MCF 10A (cell line): ENCODE measurements around the gene PCDHGA6. TPM values are rescaled to one million over a fixed set of nuclear protein-coding genes. Genes with fewer than 3 reads are reported as not detected.
"Not testable (repeated sequence)": the region's sequence is repeated elsewhere in the genome, so short reads cannot be mapped to it uniquely, and the experiment has no call there.

ENCODE experiments used
- BruUV-seq: library from RNA; stranded (reverse); fragments of 400-500 nt; replicated peaks from 2 replicates; lab custom pipeline; 2021; lab: Mats Ljungman, UMichigan
- CTCF ChIA-PET: fragments of 300-600 bp; sonication (Branson Sonifier 250); formaldehyde crosslinking; extraction: SDS; loops from one replicate; lab custom pipeline; 2021; ENCODE audit warnings: antibody characterized with exemption, inconsistent platforms; lab: Yijun Ruan, JAX
- POLR2A ChIA-PET: fragments of 300-600, 350-650 bp; sonication (Branson Sonifier 250); formaldehyde crosslinking; extraction: SDS; loops from one replicate; lab custom pipeline; 2020; ENCODE audit warnings: antibody characterized with exemption, inconsistent platforms; lab: Yijun Ruan, JAX
- DNase-seq: peaks from one replicate; pipeline ENCODE4 v3.0.0-alpha.2; 2018; ENCODE audit not compliant: unreplicated experiment
- H3K27ac Mint-ChIP-seq: one replicate; pipeline ENCODE4 v1.8.0; 2022; ENCODE audit warnings: mild to moderate bottlenecking, low read depth, mixed read lengths; ENCODE audit not compliant: unreplicated experiment
- H3K27me3 Mint-ChIP-seq: one replicate; pipeline ENCODE4 v1.8.0; 2022; ENCODE audit warnings: mixed read lengths; ENCODE audit not compliant: insufficient read depth, unreplicated experiment
- H3K36me3 Mint-ChIP-seq: one replicate; pipeline ENCODE4 v1.8.0; 2022; ENCODE audit warnings: mild to moderate bottlenecking, moderate library complexity, mixed read lengths; ENCODE audit not compliant: insufficient read depth, unreplicated experiment
- H3K4me1 Mint-ChIP-seq: one replicate; pipeline ENCODE4 v1.8.0; 2022; ENCODE audit warnings: mixed read lengths; ENCODE audit not compliant: insufficient read depth, unreplicated experiment
- H3K4me3 Mint-ChIP-seq: one replicate; pipeline ENCODE4 v1.8.0; 2022; ENCODE audit warnings: mild to moderate bottlenecking, moderate library complexity, mixed read lengths; ENCODE audit not compliant: unreplicated experiment
- H3K9me3 Mint-ChIP-seq: one replicate; pipeline ENCODE4 v1.8.0; 2022; ENCODE audit warnings: mixed read lengths; ENCODE audit not compliant: unreplicated experiment
- intact Hi-C: fragments of 100-400 bp; cut with micrococcal nuclease; formaldehyde crosslinking; loops from 2 replicates; pipeline ENCODE4 v1.14.1; 2022
- total RNA-seq: library from RNA; stranded (reverse); gene quantifications from 2 replicates; pipeline ENCODE4 v1.2.3, GENCODE V29; 2022
- TF ChIP-seq, protein P1 (sequence below): fragments of 200-600 bp; IDR thresholded peaks from one replicate; pipeline ENCODE4 v1.8.0; 2022; ENCODE audit warnings: antibody characterized with exemption, mild to moderate bottlenecking; ENCODE audit not compliant: unreplicated experiment

Gene PCDHGA6
- total RNA-seq, 1 experiment from 2014 or later, result 0.44 TPM

DNA sequence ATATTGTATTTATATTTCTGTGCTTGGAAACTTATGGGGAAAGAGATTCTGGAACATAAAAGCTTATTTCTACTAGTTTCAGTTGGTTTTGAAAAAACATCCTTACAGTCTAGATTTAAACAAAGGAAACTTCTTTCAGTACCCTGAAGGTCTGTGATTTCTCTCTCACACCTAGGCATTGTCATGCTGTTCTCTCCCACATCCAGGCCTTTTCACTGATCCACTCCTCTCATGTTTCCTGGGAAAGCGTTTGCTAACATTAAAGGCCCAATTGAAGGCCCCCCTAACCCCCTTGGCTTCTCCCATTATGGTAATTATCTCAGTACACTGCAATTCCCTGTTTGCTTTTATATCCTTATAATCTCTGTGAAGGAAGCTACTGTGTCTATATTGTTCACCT, 30.9 kb upstream of the PCDHGA6 start:
- H3K36me3 Mint-ChIP-seq, result no peaks in the 10 kb centered on the region
- no peaks in the 10 kb centered on the region for H3K27me3 Mint-ChIP-seq
- H3K4me1 Mint-ChIP-seq, result no peaks in the 10 kb centered on the region
- ChIA-PET CTCF (interaction anchor here (1.0 to 2.2 kb wide), 4 partner anchors 13 to 23 kb away, joined by 4 to 8 read pairs (median 4); partner anchors contain the start of genes PCDHGA4, PCDHGA5 and TAF7), POLR2A (interaction anchor here (0.6 to 0.8 kb wide), 2 partner anchors 9 to 22 kb away, joined by 3 to 5 read pairs; no protein-coding TSS in a partner anchor)
- H3K27ac Mint-ChIP-seq, result no peak overlapping the region
- TF ChIP-seq, protein P1, sequence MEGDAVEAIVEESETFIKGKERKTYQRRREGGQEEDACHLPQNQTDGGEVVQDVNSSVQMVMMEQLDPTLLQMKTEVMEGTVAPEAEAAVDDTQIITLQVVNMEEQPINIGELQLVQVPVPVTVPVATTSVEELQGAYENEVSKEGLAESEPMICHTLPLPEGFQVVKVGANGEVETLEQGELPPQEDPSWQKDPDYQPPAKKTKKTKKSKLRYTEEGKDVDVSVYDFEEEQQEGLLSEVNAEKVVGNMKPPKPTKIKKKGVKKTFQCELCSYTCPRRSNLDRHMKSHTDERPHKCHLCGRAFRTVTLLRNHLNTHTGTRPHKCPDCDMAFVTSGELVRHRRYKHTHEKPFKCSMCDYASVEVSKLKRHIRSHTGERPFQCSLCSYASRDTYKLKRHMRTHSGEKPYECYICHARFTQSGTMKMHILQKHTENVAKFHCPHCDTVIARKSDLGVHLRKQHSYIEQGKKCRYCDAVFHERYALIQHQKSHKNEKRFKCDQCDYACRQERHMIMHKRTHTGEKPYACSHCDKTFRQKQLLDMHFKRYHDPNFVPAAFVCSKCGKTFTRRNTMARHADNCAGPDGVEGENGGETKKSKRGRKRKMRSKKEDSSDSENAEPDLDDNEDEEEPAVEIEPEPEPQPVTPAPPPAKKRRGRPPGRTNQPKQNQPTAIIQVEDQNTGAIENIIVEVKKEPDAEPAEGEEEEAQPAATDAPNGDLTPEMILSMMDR, result no peak
- no peak overlapping the region for H3K4me3 Mint-ChIP-seq
- DNase-seq, result no peak
- no TSS peak for BruUV-seq
- peaks cover 53% of the 10 kb centered on the region for H3K9me3 Mint-ChIP-seq
- intact Hi-C loops, result no loop called here

DNA sequence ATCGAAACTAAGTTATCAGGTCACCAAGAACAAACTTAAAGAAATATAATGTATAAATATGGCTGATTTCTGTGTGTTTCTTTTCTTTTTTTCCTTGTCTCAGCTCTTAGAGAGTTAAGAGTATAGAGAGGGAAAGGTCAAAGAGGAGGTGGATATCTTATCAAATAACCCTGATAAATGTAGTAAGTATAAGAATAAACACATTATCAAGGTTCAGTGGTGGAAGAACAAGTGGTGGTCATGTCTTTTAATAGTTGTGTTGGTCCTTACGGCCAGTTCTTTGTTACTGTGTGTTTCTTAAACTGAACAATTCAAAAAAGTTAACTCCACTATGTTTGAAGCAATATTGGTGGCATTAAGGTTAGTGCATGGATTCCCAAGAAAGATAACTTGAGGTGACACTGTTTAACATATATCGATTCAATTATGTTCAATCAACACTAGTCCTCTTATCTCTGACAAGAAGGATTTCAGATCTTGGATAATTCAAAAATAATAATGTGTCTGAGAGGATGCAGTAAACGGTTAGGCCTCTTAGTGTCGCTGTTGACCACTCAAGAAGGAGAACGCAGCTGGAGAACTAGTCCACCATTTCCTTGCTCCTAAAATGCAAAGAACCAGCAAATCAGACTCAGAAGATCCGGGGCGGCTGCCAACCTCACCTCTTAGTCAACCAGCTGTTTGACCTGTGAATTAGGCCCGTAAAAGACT, 30.3 kb upstream of the PCDHGA6 start, which contains the start of gene PCDHGA3:
TSS of gene PCDHGA3 (plus strand) at position 588 of the 711 bp plus-strand sequence. CDS start 205 bp downstream, outside the sequence.
- DNase-seq, result no peak
- ChIA-PET CTCF (interaction anchor here (0.6 to 2.2 kb wide), 6 partner anchors 12 to 47 kb away, joined by 3 to 8 read pairs (median 4); partner anchors contain the start of genes PCDHGA4 and TAF7), POLR2A (no interaction called here)
- peaks cover 50% of the 10 kb centered on the region for H3K9me3 Mint-ChIP-seq
- H3K4me3 Mint-ChIP-seq, result no peak within 1 kb of the TSS
- H3K36me3 Mint-ChIP-seq, result no peaks in the 10 kb centered on the region
- no TSS peak for BruUV-seq
- no peaks in the 10 kb centered on the region for H3K4me1 Mint-ChIP-seq
- TF ChIP-seq, protein P1, result no peak
- H3K27me3 Mint-ChIP-seq, result no peaks in the 10 kb centered on the region
- H3K27ac Mint-ChIP-seq, result no peak within 1 kb of the TSS
- intact Hi-C loops, result no loop called here

DNA sequence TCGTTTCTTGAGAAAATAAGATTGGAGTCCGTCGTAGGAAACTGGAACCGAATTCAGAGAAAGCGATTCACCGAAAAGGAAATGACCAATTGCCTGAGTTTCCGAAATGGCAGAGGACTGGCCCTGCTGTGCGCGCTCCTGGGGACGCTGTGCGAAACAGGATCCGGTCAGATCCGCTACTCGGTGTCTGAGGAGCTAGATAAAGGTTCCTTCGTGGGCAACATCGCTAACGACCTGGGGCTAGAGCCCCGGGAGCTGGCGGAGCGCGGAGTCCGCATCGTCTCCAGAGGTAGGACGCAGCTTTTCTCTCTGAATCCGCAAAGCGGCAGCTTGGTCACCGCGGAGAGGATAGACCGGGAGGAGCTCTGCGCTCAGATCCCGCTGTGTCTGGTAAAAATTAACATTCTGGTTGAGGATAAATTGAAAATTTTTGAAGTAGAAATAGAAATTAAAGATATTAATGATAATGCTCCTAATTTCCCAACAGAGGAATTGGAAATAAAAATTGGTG, 29.7 kb upstream of the PCDHGA6 start:
- intact Hi-C loops, result no loop called here
- POLR2A ChIA-PET, result no interaction called here

DNA sequence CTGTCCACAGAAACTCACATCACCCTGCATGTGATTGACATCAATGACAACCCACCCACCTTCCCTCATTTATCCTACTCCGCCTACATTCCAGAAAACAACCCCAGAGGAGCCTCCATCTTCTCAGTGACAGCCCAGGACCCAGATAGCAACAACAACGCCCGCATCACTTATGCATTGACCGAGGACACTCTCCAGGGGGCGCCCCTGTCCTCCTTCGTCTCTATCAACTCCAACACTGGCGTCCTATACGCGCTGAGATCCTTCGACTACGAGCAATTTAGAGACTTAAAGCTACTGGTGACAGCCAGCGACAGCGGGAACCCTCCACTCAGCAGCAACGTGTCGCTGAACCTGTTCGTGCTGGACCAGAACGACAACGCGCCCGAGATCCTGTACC, 28.4 kb upstream of the PCDHGA6 start:
- Mint-ChIP-seq H3K27ac (no peak overlapping the region), H3K9me3 (peaks cover 54% of the 10 kb centered on the region), H3K4me3 (no peak overlapping the region), H3K36me3 (no peaks in the 10 kb centered on the region), H3K4me1 (no peaks in the 10 kb centered on the region), H3K27me3 (no peaks in the 10 kb centered on the region)
- DNase-seq, result no peak
- ChIA-PET CTCF (no interaction called here), POLR2A (no interaction called here)
- intact Hi-C loops, result no loop called here
- BruUV-seq, result no TSS peak
- TF ChIP-seq, protein P1, result no peak

More for the DNA sequence above, 29.7 kb upstream of the PCDHGA6 start:
- TF ChIP-seq, protein P1, result no peak
- no peak overlapping the region for H3K4me3 Mint-ChIP-seq
- H3K27ac Mint-ChIP-seq, result no peak overlapping the region
- H3K4me1 Mint-ChIP-seq, result no peaks in the 10 kb centered on the region
- no TSS peak for BruUV-seq
- CTCF ChIA-PET, result interaction anchor here (1.2 to 2.2 kb wide), 4 partner anchors 12 to 220 kb away, joined by 3 to 8 read pairs (median 4); partner anchors contain the start of gene PCDHGA4
- peaks cover 55% of the 10 kb centered on the region for H3K9me3 Mint-ChIP-seq
- DNase-seq, result no peak
- no peaks in the 10 kb centered on the region for H3K36me3 Mint-ChIP-seq
- H3K27me3 Mint-ChIP-seq, result no peaks in the 10 kb centered on the region

DNA sequence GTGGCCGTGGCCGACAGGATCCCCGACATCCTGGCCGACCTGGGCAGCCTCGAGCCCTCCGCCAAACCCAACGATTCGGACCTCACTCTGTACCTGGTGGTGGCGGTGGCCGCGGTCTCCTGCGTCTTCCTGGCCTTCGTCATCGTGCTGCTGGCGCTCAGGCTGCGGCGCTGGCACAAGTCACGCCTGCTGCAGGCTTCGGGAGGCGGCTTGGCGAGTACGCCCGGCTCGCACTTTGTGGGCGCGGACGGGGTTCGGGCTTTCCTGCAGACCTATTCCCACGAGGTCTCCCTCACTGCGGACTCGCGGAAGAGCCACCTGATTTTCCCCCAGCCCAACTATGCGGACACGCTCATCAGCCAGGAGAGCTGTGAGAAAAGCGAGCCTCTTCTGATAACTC, 27.7 kb upstream of the PCDHGA6 start:
- H3K27me3 Mint-ChIP-seq, POLR2A ChIA-PET, H3K36me3 Mint-ChIP-seq, H3K27ac Mint-ChIP-seq, intact Hi-C loops, H3K4me1 Mint-ChIP-seq, DNase-seq, H3K4me3 Mint-ChIP-seq, BruUV-seq: not testable (repeated sequence)
- peaks cover 53% of the 10 kb centered on the region for H3K9me3 Mint-ChIP-seq
- CTCF ChIA-PET, result interaction anchor here (3.2 kb wide), 1 partner anchor 26 kb away, joined by 17 read pairs; the partner anchor contains the start of gene TAF7
